22Rv1 (cell line): ENCODE results near the gene NCOA6.

Experiments used
- CTCF ChIP-seq: fragments of 450-650 bp; IDR thresholded peaks from 2 replicates; pipeline ENCODE4 v1.5.1; 2017; ENCODE audit warnings: mild to moderate bottlenecking
- ZFX ChIP-seq: fragments of 450-650 bp; IDR thresholded peaks from 2 replicates; pipeline ENCODE4 v1.6.1; 2017; ENCODE audit warnings: antibody characterized with exemption, borderline replicate concordance

DNA sequence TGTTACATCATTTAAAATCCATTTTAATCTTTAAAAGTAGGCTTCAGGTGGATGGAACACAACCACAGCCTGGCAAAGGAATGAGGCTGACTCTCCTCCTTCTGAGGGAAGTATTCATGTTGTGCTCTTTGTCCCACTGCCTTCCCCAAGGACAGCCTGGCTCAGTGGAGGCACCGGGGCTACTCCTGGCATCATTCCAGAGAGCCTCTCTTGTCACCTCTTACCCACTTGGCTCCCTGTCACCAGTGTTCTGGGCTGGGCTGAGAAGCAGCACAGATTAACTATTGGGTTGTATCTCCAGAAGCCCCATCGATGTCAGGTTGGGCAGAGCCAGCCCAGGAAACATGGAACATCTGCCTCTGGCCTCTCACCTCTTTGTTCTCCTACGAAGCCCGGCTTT, 132.0 kb downstream of the NCOA6 start:
- TF ChIP-seq CTCF = no peak
- no peak for TF ChIP-seq ZFX
